ENCODE measurements around the gene B4GALNT4. TPM values are rescaled to one million over a fixed set of nuclear protein-coding genes. Genes with fewer than 3 reads are reported as not detected.

B4GALNT4 gene
- total RNA-seq, 4 donors from 2014 or later: 3.2 to 10.6 (median 4.8) TPM

GRCh38 chr11:416757-417621 lies 47.7 kb downstream of the B4GALNT4 start:
- no peak for TF ChIP-seq EP300 (IDR thresholded peaks at IDR 0.05)
- TF ChIP-seq POLR2A (IDR thresholded peaks at IDR 0.05): peak in 1 of 2 donors; percentile 37
- Histone ChIP-seq H3K27me3 (peaks cover 71% of the 10 kb centered on the region), H3K9me3 (no peaks in the 10 kb centered on the region), H3K27ac (peak overlapping the region in 3 of 4 donors; percentile 76 to 81 (median 78)), H3K4me1 (peaks cover 0 to 25% (median 4%) of the 10 kb centered on the region in 3 donors), H3K4me3 (peak overlapping the region; percentile 5 to 54), H3K36me3 (no peaks in the 10 kb centered on the region)
- WGBS, 2 donors (ENCODE audit: low coverage in 1 of 2): 3% methylated on average over 5 of the region's 97 CpGs; no CpG with 5 or more reads in 1 of the 2 donors
- ATAC-seq: peak; percentile 56

- no peaks in the 10 kb centered on the region for H3K9me3 ChIP-seq
- WGBS, 2 donors (ENCODE audit: low coverage in 1 of 2): 4 to 80% methylated on average over 1 to 7 of the region's 19 CpGs
- H3K27ac ChIP-seq: peak overlapping the region in 1 of 4 donors; percentile 81
- peaks cover 73% of the 10 kb centered on the region for H3K27me3 ChIP-seq
- H3K4me1 ChIP-seq: peaks cover 0 to 25% (median 4%) of the 10 kb centered on the region in 3 donors
- ATAC-seq: no peak
- no peaks in the 10 kb centered on the region for H3K36me3 ChIP-seq
- H3K4me3 ChIP-seq: peak overlapping the region in 1 of 2 donors; percentile 54
- no peak for TF ChIP-seq POLR2A (IDR thresholded peaks at IDR 0.05)
- no peak for TF ChIP-seq EP300 (IDR thresholded peaks at IDR 0.05)
- TF ChIP-seq CTCF (IDR thresholded peaks at IDR 0.05): no peak
- TF ChIP-seq POLR2AphosphoS5 (IDR thresholded peaks at IDR 0.05): no peak
These were observed 48.5 kb downstream of the B4GALNT4 start for GRCh38 chr11:417652-418342.

- H3K27me3 ChIP-seq: peaks cover 81% of the 10 kb centered on the region
- no peaks in the 10 kb centered on the region for H3K36me3 ChIP-seq
- H3K27ac ChIP-seq: no peak overlapping the region
- no peak for TF ChIP-seq CTCF (IDR thresholded peaks at IDR 0.05)
- TF ChIP-seq POLR2A (IDR thresholded peaks at IDR 0.05): no peak
- no peak for TF ChIP-seq EP300 (IDR thresholded peaks at IDR 0.05)
- no peak for TF ChIP-seq POLR2AphosphoS5 (IDR thresholded peaks at IDR 0.05)
- no peaks in the 10 kb centered on the region for H3K9me3 ChIP-seq
- H3K4me3 ChIP-seq: no peak overlapping the region
- peaks cover 0 to 25% (median 4%) of the 10 kb centered on the region in 3 donors for H3K4me1 ChIP-seq
- 63 to 84% methylated on average over 6 to 13 of the region's 30 CpGs for WGBS, 2 donors (ENCODE audit: low coverage in 1 of 2)
- ATAC-seq: no peak
These were observed 49.3 kb downstream of the B4GALNT4 start for GRCh38 chr11:418343-419247.

GRCh38 chr11:419248-420005 lies 50.1 kb downstream of the B4GALNT4 start:
- H3K27me3 ChIP-seq: peaks cover 87% of the 10 kb centered on the region
- WGBS, 2 donors (ENCODE audit: low coverage in 1 of 2): 14 to 50% methylated on average over 1 of the region's 20 CpGs

More at GRCh38 chr11:419248-420005, 50.1 kb downstream of the B4GALNT4 start:
- TF ChIP-seq POLR2AphosphoS5 (IDR thresholded peaks at IDR 0.05) (no peak), POLR2A (IDR thresholded peaks at IDR 0.05) (no peak), EP300 (IDR thresholded peaks at IDR 0.05) (no peak), CTCF (IDR thresholded peaks at IDR 0.05) (no peak)
- ATAC-seq: no peak
- Histone ChIP-seq H3K27ac (no peak overlapping the region), H3K4me3 (no peak overlapping the region), H3K4me1 (peaks cover 0 to 25% (median 4%) of the 10 kb centered on the region in 3 donors), H3K36me3 (no peaks in the 10 kb centered on the region), H3K9me3 (no peaks in the 10 kb centered on the region)
